ENCODE measurements around the gene UBA3. TPM values are rescaled to one million over a fixed set of nuclear protein-coding genes. Genes with fewer than 3 reads are reported as not detected.

The UBA3 gene
- total RNA-seq, 1 experiment from 2014 or later = 45.6 TPM

- RAD21 ChIA-PET (ENCODE audit: low non-redundant PET in 1 of 2, low total read pairs in 2 of 2, uncharacterized antibody in 2 of 2, unreplicated experiment in 2 of 2) = no interaction called here
- CTCF ChIA-PET = no interaction called here
- Histone ChIP-seq H3K4me3 (replicated peaks in 1 of 2; ENCODE audit: low read depth in 1 of 2, low read length in 2 of 2) (no peak overlapping the region), H4K20me1 (ENCODE audit: insufficient read depth) (0 out of 2 replicates have a peak, but pooled peaks cover 3% of the 10 kb centered on the region), H3K36me3 (ENCODE audit: control insufficient read depth in 1 of 2, insufficient read depth in 2 of 2, low read length in 2 of 2) (no peaks in the 10 kb centered on the region), H3K9me2 (ENCODE audit: insufficient read depth) (no peaks in the 10 kb centered on the region), H3K27ac (ENCODE audit: low read depth, low read length) (no peak overlapping the region), H3K9ac (ENCODE audit: low read length) (no peak overlapping the region), H3K4me2 (ENCODE audit: low read length) (no peak overlapping the region), H3K9me3 (ENCODE audit: control insufficient read depth in 1 of 2, insufficient read depth in 1 of 2, low read depth in 1 of 2, low read length in 2 of 2) (no peaks in the 10 kb centered on the region), H2AFZ (ENCODE audit: low read depth, low read length, poor library complexity, severe bottlenecking) (no peak overlapping the region), H3K4me1 (ENCODE audit: control insufficient read depth in 1 of 2, insufficient read depth in 2 of 2, low read length in 2 of 2) (peaks cover 4 to 18% of the 10 kb centered on the region in 2 experiments), H3K27me3 (ENCODE audit: insufficient read depth, low read length) (no peaks in the 10 kb centered on the region), H3K79me2 (ENCODE audit: insufficient read depth, low read length) (no peaks in the 10 kb centered on the region)
- no TSS peak for BruUV-seq (replicated peaks)
- no peak for ATAC-seq
- DNase-seq (ENCODE audit: low read depth, low spot score) = no peak
- POLR2A ChIA-PET = no interaction called here
- no peak for TF ChIP-seq POLR2AphosphoS5 (IDR thresholded peaks at IDR 0.05; ENCODE audit: low read depth, low read length)
- TF ChIP-seq EZH2phosphoT487 (IDR thresholded peaks at IDR 0.05; ENCODE audit: borderline replicate concordance) = no peak
- TF ChIP-seq ELF1 (IDR thresholded peaks at IDR 0.05; ENCODE audit: borderline replicate concordance, low read depth) = no peak
- TF ChIP-seq FOSL1 (IDR thresholded peaks at IDR 0.05; ENCODE audit: low read depth) = no peak
- no peak for TF ChIP-seq CBX3 (IDR thresholded peaks at IDR 0.05; ENCODE audit: low read depth)
- no peak for TF ChIP-seq SP1 (IDR thresholded peaks at IDR 0.05; ENCODE audit: low read depth)
- TF ChIP-seq, protein P1, sequence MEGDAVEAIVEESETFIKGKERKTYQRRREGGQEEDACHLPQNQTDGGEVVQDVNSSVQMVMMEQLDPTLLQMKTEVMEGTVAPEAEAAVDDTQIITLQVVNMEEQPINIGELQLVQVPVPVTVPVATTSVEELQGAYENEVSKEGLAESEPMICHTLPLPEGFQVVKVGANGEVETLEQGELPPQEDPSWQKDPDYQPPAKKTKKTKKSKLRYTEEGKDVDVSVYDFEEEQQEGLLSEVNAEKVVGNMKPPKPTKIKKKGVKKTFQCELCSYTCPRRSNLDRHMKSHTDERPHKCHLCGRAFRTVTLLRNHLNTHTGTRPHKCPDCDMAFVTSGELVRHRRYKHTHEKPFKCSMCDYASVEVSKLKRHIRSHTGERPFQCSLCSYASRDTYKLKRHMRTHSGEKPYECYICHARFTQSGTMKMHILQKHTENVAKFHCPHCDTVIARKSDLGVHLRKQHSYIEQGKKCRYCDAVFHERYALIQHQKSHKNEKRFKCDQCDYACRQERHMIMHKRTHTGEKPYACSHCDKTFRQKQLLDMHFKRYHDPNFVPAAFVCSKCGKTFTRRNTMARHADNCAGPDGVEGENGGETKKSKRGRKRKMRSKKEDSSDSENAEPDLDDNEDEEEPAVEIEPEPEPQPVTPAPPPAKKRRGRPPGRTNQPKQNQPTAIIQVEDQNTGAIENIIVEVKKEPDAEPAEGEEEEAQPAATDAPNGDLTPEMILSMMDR (IDR thresholded peaks at IDR 0.05 in 2 of 3, conservative IDR thresholded peaks at IDR 0.05 in 1 of 3; ENCODE audit: borderline replicate concordance in 1 of 3, insufficient read depth in 1 of 3, low read depth in 2 of 3, low read length in 2 of 3) = no peak
- no peak for TF ChIP-seq ZFX (IDR thresholded peaks at IDR 0.05)
- no peak for TF ChIP-seq TCF7L2 (IDR thresholded peaks at IDR 0.05; ENCODE audit: borderline replicate concordance, extremely low read depth, insufficient read depth, insufficient read length)
- TF ChIP-seq YY1 (IDR thresholded peaks at IDR 0.05; ENCODE audit: extremely low read depth, insufficient replicate concordance, low read depth, low read length) = no peak
- no peak for TF ChIP-seq CEBPB (IDR thresholded peaks at IDR 0.05; ENCODE audit: low read depth)
- no peak for TF ChIP-seq POLR2A (IDR thresholded peaks at IDR 0.05; ENCODE audit: borderline replicate concordance, extremely low read depth, insufficient read depth, insufficient read length)
- no peak for TF ChIP-seq ATF3 (IDR thresholded peaks at IDR 0.05)
- TF ChIP-seq EGR1 (IDR thresholded peaks at IDR 0.05; ENCODE audit: low read depth) = no peak
- no peak for TF ChIP-seq JUND (IDR thresholded peaks at IDR 0.05)
- no peak for TF ChIP-seq SIN3A (IDR thresholded peaks at IDR 0.05; ENCODE audit: low read depth)
- TF ChIP-seq RAD21 (IDR thresholded peaks at IDR 0.05; ENCODE audit: low read depth) = no peak
- TF ChIP-seq, protein P2, sequence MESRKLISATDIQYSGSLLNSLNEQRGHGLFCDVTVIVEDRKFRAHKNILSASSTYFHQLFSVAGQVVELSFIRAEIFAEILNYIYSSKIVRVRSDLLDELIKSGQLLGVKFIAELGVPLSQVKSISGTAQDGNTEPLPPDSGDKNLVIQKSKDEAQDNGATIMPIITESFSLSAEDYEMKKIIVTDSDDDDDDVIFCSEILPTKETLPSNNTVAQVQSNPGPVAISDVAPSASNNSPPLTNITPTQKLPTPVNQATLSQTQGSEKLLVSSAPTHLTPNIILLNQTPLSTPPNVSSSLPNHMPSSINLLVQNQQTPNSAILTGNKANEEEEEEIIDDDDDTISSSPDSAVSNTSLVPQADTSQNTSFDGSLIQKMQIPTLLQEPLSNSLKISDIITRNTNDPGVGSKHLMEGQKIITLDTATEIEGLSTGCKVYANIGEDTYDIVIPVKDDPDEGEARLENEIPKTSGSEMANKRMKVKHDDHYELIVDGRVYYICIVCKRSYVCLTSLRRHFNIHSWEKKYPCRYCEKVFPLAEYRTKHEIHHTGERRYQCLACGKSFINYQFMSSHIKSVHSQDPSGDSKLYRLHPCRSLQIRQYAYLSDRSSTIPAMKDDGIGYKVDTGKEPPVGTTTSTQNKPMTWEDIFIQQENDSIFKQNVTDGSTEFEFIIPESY (IDR thresholded peaks at IDR 0.05; ENCODE audit: extremely low read depth, insufficient replicate concordance, low read length) = no peak
- intact Hi-C loops (cut with micrococcal nuclease) = no loop called here
Observed at GRCh38 chr3:69016102-69016501, 64.1 kb downstream of the UBA3 start.

Measured in HCT116 (cell line).